Mesodermal cell (in vitro differentiated cells): ENCODE data around the gene ITPR2.

Source experiments
- H3K27ac ChIP-seq: 2 replicates; pipeline ENCODE4 v1.7.0; 2013; ENCODE audit warnings: mild to moderate bottlenecking, low read depth, low read length, moderate library complexity; ENCODE audit not compliant: severe bottlenecking
- H3K36me3 ChIP-seq: 2 replicates; pipeline ENCODE4 v1.7.1; 2013; ENCODE audit warnings: mild to moderate bottlenecking, low read length, moderate library complexity; ENCODE audit not compliant: control insufficient read depth, insufficient read depth
- H3K4me1 ChIP-seq: one replicate; pipeline ENCODE4 v1.7.1; 2013; ENCODE audit warnings: mild to moderate bottlenecking, low read length; ENCODE audit not compliant: insufficient read depth, control insufficient read depth, poor library complexity, severe bottlenecking
- H3K4me3 ChIP-seq: 2 replicates; pipeline ENCODE4 v1.7.0; 2013; ENCODE audit warnings: low read length, control low read depth, mild to moderate bottlenecking; ENCODE audit not compliant: insufficient read depth, poor library complexity, severe bottlenecking; ENCODE audit errors: extremely low read depth
- H3K9me3 ChIP-seq: 2 replicates; pipeline ENCODE4 v1.7.1; 2013; ENCODE audit warnings: mild to moderate bottlenecking, low read length, moderate library complexity; ENCODE audit not compliant: control insufficient read depth
- WGBS, 2 experiments: methylation state at CpG; one replicate each; pipeline ENCODE4 v1.1.5; 2013; ENCODE audit warnings: missing lambda C conversion rate in 2 of 2; ENCODE audit not compliant: insufficient coverage in 2 of 2; 5-methylcytosine and 5-hydroxymethylcytosine counted together

Gene ITPR2

GRCh38 chr12:26359576-26359975, 473.4 kb downstream of the ITPR2 start:
- Histone ChIP-seq H3K27ac (no peak overlapping the region), H3K9me3 (no peaks in the 10 kb centered on the region), H3K36me3 (no peaks in the 10 kb centered on the region), H3K4me3 (no peak overlapping the region), H3K4me1 (no peaks in the 10 kb centered on the region)
- WGBS, 2 experiments = 88 to 95% methylated on average over 3 of the region's 5 CpGs

DNA sequence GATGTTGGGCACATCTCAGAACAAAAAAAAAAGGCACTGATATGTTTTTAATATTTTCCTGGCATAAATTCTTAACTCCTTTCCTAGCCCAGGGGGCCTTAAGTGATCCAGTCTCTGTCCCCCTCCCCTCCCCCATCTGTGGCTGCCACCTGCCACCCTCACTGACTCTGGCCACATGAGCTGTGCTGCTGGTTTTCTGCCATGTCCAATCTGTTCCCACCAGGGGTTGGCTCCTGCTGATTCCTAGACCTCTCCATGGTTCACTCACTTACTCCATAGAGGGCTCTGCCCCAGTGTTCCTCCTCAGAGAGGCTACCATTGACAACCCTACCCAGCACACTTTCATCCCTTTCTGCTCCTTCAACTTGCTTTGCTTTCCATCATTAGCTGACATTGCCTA, 474.3 kb downstream of the ITPR2 start:
- Histone ChIP-seq H3K36me3 (no peaks in the 10 kb centered on the region), H3K27ac (no peak overlapping the region), H3K9me3 (no peaks in the 10 kb centered on the region), H3K4me1 (no peaks in the 10 kb centered on the region), H3K4me3 (no peak overlapping the region)

GRCh38 chr12:26347300-26347699, 485.7 kb downstream of the ITPR2 start:
- Histone ChIP-seq H3K9me3 (no peaks in the 10 kb centered on the region), H3K27ac (no peak overlapping the region), H3K4me3 (no peak overlapping the region), H3K4me1 (no peaks in the 10 kb centered on the region), H3K36me3 (no peaks in the 10 kb centered on the region)
- WGBS, 2 experiments = no CpG with 5 or more reads among the region's 1 CpG

GRCh38 chr12:26346736-26347135, 486.3 kb downstream of the ITPR2 start:
- H3K4me3 ChIP-seq = no peak overlapping the region
- 43 to 85% methylated on average over 1 to 2 of the region's 3 CpGs for WGBS, 2 experiments
- H3K9me3 ChIP-seq = no peaks in the 10 kb centered on the region
- no peaks in the 10 kb centered on the region for H3K36me3 ChIP-seq
- H3K27ac ChIP-seq = no peak overlapping the region
- no peaks in the 10 kb centered on the region for H3K4me1 ChIP-seq

DNA sequence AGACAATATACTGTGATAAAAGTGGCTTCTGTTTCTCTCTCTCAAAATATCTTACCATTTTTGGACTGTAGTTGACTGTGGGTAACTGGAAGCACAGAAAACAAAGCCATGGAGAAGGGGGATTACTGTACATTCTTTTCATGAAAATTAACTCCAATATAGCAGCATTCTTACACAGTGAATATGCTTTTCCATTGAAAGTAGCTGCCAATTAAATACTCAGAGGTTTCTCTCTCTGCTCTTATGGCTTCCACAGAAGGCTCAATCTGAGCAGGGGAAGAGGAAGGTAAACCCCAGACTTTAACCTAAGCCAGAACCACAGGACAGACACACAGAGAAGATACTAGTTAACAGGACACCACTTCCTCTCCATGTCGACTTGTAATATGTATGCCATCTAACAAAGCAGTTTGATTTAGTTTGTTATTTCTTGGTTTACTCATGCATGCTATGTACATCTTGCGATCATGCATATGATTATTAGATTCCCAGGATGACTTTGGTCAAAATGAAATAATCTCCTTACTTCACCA, 487.5 kb downstream of the ITPR2 start:
- Histone ChIP-seq H3K36me3 (no peaks in the 10 kb centered on the region), H3K4me1 (no peaks in the 10 kb centered on the region), H3K4me3 (no peak overlapping the region), H3K9me3 (no peaks in the 10 kb centered on the region), H3K27ac (no peak overlapping the region)
- no CpG with 5 or more reads among the region's 2 CpGs for WGBS, 2 experiments

GRCh38 chr12:26341491-26341890, 491.5 kb downstream of the ITPR2 start:
- Histone ChIP-seq H3K9me3 (no peaks in the 10 kb centered on the region), H3K4me3 (no peak overlapping the region), H3K36me3 (no peaks in the 10 kb centered on the region), H3K4me1 (peaks cover 14% of the 10 kb centered on the region), H3K27ac (no peak overlapping the region)

DNA sequence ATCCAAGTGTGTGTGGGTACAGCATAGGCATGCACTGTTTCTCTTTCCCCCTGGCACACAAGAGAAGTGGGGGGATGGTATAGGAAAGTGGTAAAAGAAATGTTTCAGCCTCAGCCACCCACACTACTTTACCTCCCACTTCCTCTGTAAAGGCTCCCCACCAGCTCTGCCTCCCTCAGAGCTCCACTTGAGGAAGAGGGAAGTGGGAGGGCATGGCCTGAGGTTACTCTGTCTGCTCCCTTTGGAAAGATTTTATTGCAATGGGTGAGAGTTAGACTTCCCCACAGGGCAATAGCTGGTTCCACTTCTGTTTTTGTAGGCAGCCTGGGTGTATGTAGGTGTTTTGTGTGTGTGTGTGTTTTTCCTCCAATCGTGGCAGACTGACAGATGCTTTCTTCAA, 492.3 kb downstream of the ITPR2 start:
- Histone ChIP-seq H3K9me3 (no peaks in the 10 kb centered on the region), H3K27ac (no peak overlapping the region), H3K4me3 (no peak overlapping the region), H3K4me1 (peaks cover 14% of the 10 kb centered on the region), H3K36me3 (no peaks in the 10 kb centered on the region)
- WGBS, 2 experiments = no CpG with 5 or more reads among the region's 1 CpG

DNA sequence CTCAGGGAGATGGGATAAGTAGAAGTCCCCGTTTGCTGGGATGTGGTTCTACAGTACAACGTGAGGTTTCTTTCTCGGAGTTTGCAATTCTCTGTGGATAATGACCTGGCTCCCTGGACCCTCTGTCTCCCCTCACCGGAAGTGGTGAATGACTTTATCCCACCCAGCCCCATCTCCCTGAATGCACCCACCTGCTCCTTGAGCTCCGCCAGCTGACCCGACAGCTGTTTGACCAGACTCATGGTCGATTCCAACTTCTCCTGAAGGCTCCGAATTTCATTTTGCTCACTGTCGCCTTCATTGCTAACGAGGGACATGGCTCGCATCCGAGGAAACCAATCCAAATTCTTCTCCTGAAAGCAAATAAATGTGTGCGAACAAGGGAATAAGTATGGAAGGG, 493.0 kb downstream of the ITPR2 start:
- Histone ChIP-seq H3K36me3 (no peaks in the 10 kb centered on the region), H3K4me3 (no peak overlapping the region), H3K27ac (peak overlapping the region; percentile 76), H3K4me1 (peaks cover 14% of the 10 kb centered on the region), H3K9me3 (no peaks in the 10 kb centered on the region)
- 97 to 98% methylated on average over 9 to 12 of the region's 13 CpGs for WGBS, 2 experiments

DNA sequence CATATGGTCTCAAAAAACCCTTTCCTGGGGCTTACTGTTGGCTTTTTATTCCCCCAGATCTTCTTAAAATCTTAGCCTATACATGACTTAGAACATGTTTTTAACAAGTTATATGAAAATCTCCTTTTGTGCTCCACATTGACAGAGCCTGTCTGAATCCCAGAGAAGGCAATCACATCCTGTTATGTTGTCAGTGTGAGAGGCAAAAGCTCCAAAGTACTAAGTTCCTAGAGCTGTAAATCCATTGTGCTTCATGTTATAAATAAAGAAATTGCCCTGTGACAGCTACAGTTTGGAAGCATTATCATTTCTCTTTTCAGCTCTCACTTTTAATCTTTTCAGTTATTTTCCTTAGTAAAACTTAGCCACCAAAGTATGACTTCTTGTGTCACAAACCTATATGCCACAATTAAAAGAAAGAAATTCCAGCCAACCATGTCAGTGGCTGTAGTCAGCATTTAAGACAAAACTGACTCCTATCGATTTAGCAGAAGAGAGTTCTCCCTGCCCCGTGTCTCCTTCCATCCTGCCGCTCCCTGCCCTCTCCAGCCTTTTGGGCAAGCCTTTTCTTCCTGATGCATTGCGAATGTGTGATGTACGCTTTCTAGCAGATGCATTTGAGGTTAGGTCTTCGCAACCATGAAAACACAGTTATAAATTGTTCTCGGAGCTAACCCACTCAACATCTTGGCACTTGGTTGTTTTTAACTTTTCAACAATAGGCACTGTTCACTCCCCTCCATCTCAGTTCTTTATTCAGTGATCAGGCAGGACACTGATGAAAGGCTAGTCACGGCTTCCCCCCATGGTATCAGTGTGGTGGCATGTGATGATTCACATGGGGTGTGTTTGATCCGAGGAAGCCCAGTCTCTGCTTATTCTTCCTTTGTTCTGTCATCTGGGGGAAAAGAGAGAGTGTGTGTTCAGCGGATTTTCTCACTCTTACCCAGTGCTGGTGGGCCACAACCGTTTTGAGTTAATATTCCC, 494.1 kb downstream of the ITPR2 start:
- 77 to 79% methylated on average over 7 of the region's 11 CpGs for WGBS, 2 experiments
- Histone ChIP-seq H3K9me3 (no peaks in the 10 kb centered on the region), H3K27ac (peak overlapping the region; percentile 76), H3K4me3 (no peak overlapping the region), H3K36me3 (no peaks in the 10 kb centered on the region), H3K4me1 (peaks cover 14% of the 10 kb centered on the region)

- no peak overlapping the region for H3K27ac ChIP-seq
- peaks cover 14% of the 10 kb centered on the region for H3K4me1 ChIP-seq
- WGBS, 2 experiments = 87 to 96% methylated on average over 2 to 6 of the region's 6 CpGs
- no peak overlapping the region for H3K4me3 ChIP-seq
- no peaks in the 10 kb centered on the region for H3K36me3 ChIP-seq
- H3K9me3 ChIP-seq = no peaks in the 10 kb centered on the region
Measured at GRCh38 chr12:26335651-26336050, 497.3 kb downstream of the ITPR2 start.

- H3K4me1 ChIP-seq = peaks cover 14% of the 10 kb centered on the region
- H3K36me3 ChIP-seq = no peaks in the 10 kb centered on the region
- H3K27ac ChIP-seq = no peak overlapping the region
- no peak overlapping the region for H3K4me3 ChIP-seq
- WGBS, 2 experiments = 94 to 96% methylated on average over 5 of the region's 6 CpGs
- H3K9me3 ChIP-seq = no peaks in the 10 kb centered on the region
Measured at GRCh38 chr12:26334621-26335124, 498.3 kb downstream of the ITPR2 start.
